GM12874 (cell line): ENCODE measurements around the gene SERPINB8.

Source experiments
- TF ChIP-seq, protein P1 (sequence below): IDR thresholded peaks from 2 replicates; pipeline ENCODE4 v1.5.1; 2011; ENCODE audit warnings: low read depth, mild to moderate bottlenecking, control low read depth, low read length, moderate library complexity; ENCODE audit not compliant: insufficient read depth

The SERPINB8 gene

DNA sequence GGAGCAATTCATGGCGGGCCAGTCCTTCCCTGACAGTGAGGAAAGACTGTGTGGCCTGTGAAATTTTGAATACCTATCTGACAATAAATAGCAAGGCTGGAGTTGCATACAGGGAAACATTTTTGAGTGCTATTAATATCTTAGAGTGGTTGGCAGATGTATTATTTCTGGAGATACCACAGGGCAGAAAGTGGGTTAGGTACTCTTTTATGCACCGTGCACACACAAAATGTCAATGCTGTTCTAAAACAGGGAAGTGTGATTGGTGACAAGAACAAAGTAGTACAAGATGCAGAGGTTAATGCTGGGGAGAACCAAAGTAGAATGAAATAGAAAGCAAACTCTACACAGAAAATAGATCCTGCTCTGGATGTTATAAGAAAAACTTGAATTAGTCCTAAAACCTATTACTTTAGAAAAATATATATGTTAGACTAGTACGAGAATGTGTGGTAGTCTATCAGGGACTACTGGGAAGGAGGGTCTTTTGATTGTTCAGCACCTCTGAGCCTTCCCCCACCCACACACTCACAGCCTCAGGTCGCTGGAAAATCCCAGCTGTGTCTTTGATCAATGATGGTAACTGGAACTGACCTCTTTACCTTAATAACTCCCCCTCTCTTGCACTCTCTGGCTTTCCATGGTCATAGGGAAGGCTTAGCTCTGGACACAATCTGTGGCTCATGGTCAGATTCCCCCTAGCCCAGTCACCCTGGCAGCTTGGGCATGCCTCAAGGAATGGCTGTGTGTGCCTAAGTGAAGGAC, 58.2 kb downstream of the SERPINB8 start:
- TF ChIP-seq, protein P1, sequence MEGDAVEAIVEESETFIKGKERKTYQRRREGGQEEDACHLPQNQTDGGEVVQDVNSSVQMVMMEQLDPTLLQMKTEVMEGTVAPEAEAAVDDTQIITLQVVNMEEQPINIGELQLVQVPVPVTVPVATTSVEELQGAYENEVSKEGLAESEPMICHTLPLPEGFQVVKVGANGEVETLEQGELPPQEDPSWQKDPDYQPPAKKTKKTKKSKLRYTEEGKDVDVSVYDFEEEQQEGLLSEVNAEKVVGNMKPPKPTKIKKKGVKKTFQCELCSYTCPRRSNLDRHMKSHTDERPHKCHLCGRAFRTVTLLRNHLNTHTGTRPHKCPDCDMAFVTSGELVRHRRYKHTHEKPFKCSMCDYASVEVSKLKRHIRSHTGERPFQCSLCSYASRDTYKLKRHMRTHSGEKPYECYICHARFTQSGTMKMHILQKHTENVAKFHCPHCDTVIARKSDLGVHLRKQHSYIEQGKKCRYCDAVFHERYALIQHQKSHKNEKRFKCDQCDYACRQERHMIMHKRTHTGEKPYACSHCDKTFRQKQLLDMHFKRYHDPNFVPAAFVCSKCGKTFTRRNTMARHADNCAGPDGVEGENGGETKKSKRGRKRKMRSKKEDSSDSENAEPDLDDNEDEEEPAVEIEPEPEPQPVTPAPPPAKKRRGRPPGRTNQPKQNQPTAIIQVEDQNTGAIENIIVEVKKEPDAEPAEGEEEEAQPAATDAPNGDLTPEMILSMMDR: no peak

DNA sequence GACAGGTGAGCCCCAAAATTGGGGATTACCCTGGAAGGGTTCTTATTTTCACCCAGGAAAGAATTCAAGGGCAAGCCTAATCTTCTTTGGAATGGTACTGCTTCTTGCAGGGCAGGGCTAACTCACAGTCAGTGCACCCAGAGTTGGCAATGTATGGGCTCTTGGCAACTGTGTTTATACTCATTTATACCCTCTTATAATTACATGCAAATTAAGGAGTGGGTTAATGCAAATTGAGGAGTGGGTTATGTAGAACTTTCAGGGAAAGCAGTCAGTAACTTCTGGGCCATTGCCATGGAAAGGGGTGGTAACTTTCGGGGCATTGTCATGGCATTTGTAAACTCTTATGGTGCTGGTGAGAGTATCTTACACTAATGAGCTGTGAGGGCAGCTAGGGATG, 59.2 kb downstream of the SERPINB8 start:
- TF ChIP-seq, protein P1: no peak

DNA sequence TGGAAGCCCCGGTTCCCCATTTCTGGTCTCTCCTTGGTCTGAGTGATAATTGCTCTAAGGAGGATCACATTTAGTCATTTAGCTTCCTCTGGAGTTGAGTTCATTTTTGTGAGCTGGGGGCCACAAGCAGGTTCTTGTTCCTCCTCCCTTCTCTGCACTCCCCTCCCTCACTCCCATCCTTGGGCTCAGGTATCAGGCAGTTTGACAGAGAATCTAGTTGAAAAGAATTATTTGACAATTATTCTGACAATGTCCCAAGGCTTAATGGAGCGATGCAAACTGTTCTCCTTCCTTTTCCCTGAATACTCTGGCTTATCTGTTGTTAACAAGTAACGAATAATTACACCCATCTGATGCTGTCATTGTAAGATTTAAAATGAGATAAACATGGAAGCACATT, 61.5 kb downstream of the SERPINB8 start:
- TF ChIP-seq, protein P1: no peak

DNA sequence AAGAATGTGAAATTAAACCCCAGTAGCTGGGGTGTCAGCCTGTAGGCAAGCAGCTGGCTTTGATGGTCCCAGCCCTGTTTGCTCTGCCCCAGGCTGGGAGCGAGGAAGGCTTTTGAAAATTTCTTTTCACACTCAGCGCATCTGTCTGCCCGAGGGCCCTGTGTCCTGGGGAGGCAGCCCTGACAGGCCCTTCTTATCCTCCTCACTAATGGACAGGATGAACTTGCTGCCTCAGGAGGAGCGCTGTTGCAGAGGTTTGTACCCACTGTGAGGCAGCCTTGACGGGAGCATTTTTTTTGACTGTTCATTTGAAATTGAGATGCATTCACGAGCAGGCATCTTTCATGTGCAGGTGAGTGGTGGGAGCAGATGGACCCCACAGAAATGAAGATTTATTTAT, 62.4 kb downstream of the SERPINB8 start:
- TF ChIP-seq, protein P1: no peak

DNA sequence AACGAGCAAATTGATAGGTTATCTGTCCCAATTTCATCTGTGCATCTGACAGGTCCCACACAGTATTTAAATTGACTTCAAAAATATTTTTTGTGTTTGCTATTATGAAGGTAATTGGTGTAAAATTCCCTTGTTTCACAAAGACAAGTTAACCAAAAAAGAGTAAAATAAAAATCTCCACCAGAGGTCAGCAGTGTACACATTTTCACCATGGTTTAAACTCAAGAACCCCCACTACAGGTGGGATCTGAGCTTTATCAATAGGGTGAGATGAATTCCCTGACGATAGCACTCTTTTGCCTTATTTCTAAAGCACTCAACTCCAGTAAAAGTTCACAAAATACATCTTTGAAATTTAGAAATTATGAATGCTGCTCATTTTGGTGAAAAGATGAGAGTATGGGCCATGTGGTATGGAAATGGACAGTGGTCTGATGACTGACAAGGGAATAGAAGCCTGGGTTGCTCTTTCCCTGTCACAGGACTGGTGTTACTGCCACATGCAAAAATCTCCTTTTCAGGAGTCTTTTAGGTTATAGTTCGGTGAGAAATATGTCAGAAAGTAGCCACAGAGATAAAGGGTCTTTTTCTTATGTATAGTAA, 68.0 kb downstream of the SERPINB8 start:
- TF ChIP-seq, protein P1: peak; percentile 26; the same call in 1 of the 2 replicates
